ENCODE data around the gene MAGIX. TPM values are rescaled to one million over a fixed set of nuclear protein-coding genes. Genes with fewer than 3 reads are reported as not detected.

MAGIX gene
- total RNA-seq, 2 experiments from 2014 or later: 0.87 to 1.0 TPM

DNA sequence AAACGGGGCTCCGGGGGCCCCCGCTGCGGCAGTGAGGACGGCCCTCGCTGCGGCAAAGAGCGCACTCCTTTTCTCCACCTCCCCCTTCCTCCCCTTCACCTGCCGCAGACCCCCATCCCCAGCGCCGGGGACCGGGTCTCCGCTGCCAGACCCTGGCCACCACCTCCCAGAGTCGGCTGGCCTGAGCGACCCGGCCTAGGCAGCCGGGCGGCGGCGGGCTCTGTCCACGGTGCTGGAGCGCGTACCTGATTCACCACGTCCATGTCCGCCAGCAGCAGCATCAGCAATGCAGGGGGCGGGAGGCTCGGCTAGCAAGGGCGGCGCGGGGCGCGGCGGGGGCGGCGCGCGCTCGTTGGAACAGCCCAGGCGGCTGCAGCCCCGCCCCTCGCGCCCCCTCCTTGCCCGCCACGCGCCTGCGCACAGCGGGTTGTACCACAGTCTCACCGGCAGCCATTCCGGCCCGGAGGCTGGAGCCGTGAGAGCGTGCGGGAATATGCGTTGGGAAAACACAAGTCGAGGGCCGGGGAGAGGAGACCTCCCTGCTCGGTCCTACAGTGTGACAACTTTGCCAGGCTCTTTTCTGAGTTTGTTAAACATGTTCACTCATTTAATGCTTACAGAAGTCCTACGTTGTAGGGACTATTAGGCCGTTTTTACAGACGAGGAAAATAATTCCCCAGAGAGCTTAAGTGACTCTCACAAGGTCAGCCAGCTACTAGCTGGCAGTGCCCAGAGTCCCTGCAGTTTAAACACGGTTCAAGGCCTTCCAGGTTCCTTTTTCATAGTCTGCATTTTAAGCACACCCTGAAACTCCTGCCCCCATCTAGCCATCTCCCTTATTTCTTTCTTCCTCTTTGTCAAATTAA lies 37.6 kb downstream of the MAGIX start, which contains the start of gene SYP:
TSS of gene SYP (minus strand) at position 288 of the 866 bp plus-strand sequence. CDS start at position 281, 7 bp downstream.
- peak within 1 kb of the TSS; percentile 33 for H3K27ac Mint-ChIP-seq
- intact Hi-C loops (cut with micrococcal nuclease): loop anchor here (2.0 to 10.0 kb wide), 2 partner anchors 69 to 245 kb away; partner anchors contain the start of genes OTUD5 and PPP1R3F
- no peaks in the 10 kb centered on the region for H3K9me3 Mint-ChIP-seq
- ChIA-PET CTCF (no interaction called here), POLR2A (no interaction called here)
- H3K27me3 Mint-ChIP-seq: no peaks in the 10 kb centered on the region
- H3K4me3 Mint-ChIP-seq: peak within 1 kb of the TSS; percentile 51
- DNase-seq: peak; percentile 92
- H3K4me1 Mint-ChIP-seq (ENCODE audit: low read depth): peaks cover 18% of the 10 kb centered on the region
- H3K36me3 Mint-ChIP-seq: no peaks in the 10 kb centered on the region

DNA sequence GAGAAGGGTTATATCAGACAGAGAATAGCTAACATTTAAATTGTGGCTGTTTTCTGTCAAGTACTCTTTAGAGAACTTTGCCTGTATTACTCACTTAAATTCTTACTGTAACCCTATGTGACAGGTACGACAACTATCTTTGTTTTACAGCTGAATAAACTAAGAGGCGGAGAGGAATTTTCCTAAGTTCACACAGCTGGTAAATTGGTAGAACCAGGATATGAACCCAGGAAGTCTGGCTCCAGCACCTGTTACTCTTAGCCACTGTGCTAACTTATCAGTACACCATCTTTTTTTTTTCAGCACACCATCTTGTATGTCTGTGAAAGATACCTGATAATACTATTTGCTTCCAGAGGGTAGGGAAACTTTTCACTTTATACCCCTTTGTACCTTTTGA lies 39.5 kb downstream of the MAGIX start:
- Mint-ChIP-seq H3K27me3 (no peaks in the 10 kb centered on the region), H3K36me3 (no peaks in the 10 kb centered on the region), H3K4me3 (no peak overlapping the region), H3K27ac (no peak overlapping the region), H3K9me3 (no peaks in the 10 kb centered on the region), H3K4me1 (ENCODE audit: low read depth) (peaks cover 18% of the 10 kb centered on the region)
- POLR2A ChIA-PET: interaction anchor here (0.7 kb wide), 1 partner anchor 17 kb away, joined by 5 read pairs; no protein-coding TSS in a partner anchor
- intact Hi-C loops (cut with micrococcal nuclease): no loop called here
- no peak for DNase-seq
- CTCF ChIA-PET: interaction anchor here (1.4 kb wide), 1 partner anchor 9 kb away, joined by 7 read pairs; no protein-coding TSS in a partner anchor

DNA sequence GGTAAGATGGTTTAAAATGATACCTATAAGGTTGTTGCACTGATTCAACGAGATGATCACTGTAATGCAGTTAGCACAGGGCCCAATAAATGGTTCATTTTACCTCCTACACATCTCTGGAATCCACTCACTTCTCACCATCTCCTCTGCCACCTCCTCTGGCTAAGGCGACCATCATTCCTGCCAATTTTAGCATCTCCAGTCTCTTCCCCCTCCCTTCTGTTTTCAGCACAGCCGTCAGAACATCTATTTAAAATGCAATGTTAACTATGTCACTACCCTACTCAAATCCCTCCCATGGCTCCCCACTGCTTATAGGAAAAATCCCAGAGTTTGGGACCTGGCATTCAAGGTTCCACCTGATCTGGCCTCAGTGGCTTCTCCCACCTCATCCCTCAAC lies 41.0 kb downstream of the MAGIX start:
- H3K9me3 Mint-ChIP-seq: no peaks in the 10 kb centered on the region
- no peak overlapping the region for H3K4me3 Mint-ChIP-seq
- CTCF ChIA-PET: no interaction called here
- peaks cover 11% of the 10 kb centered on the region for H3K4me1 Mint-ChIP-seq (ENCODE audit: low read depth)
- intact Hi-C loops (cut with micrococcal nuclease): no loop called here
- H3K36me3 Mint-ChIP-seq: no peaks in the 10 kb centered on the region
- DNase-seq: no peak
- POLR2A ChIA-PET: no interaction called here
- H3K27me3 Mint-ChIP-seq: no peaks in the 10 kb centered on the region
- no peak overlapping the region for H3K27ac Mint-ChIP-seq

DNA sequence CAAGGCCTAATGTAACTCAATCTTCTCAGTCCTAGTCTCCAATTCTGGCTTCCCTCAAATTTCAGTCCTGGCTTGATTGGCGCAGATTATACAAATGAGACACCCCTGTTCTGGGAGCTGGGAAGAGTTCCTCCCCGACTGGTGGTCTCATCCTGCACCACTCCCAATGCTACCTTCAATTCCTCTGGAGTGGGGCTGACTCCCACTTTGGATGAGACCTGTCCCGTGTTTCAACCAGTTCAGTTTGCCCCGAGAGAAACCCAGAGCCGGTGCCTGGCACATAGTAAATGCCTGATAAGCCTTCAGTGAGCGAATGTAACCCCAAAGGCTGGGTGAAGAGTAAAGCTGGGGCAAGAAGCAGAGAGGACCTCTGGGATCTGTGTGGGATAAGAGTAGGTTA lies 41.5 kb downstream of the MAGIX start:
- H3K9me3 Mint-ChIP-seq: no peaks in the 10 kb centered on the region
- no peak overlapping the region for H3K4me3 Mint-ChIP-seq
- no peaks in the 10 kb centered on the region for H3K27me3 Mint-ChIP-seq
- ChIA-PET POLR2A (no interaction called here), CTCF (no interaction called here)
- intact Hi-C loops (cut with micrococcal nuclease): no loop called here
- peaks cover 6% of the 10 kb centered on the region for H3K4me1 Mint-ChIP-seq (ENCODE audit: low read depth)
- no peaks in the 10 kb centered on the region for H3K36me3 Mint-ChIP-seq
- no peak overlapping the region for H3K27ac Mint-ChIP-seq
- DNase-seq: no peak

DNA sequence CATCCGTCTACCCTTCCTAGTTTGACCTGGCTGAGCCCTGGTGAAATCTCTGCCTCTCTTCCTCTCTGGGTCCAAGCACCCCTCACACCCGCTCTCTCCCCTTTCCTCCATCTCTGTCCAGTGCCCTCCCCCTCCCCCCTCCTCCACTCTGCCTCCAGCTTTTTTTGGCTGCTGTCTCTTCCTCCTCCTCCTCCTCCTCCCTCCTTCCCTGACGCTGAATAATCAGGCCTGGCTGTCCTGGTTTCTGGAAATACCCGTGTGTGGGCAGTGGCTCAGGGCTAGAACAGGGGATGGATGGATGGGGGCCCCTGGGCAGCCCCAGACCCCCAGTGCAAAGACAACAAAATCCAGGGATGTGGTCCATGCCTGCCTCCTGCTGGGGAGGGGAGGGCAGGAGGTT lies 42.2 kb downstream of the MAGIX start:
- Mint-ChIP-seq H3K4me3 (no peak overlapping the region), H3K27me3 (no peaks in the 10 kb centered on the region), H3K9me3 (no peaks in the 10 kb centered on the region), H3K27ac (no peak overlapping the region), H3K36me3 (no peaks in the 10 kb centered on the region), H3K4me1 (ENCODE audit: low read depth) (peaks cover 2% of the 10 kb centered on the region)
- intact Hi-C loops (cut with micrococcal nuclease): no loop called here
- CTCF ChIA-PET: no interaction called here
- POLR2A ChIA-PET: no interaction called here
- DNase-seq: no peak

DNA sequence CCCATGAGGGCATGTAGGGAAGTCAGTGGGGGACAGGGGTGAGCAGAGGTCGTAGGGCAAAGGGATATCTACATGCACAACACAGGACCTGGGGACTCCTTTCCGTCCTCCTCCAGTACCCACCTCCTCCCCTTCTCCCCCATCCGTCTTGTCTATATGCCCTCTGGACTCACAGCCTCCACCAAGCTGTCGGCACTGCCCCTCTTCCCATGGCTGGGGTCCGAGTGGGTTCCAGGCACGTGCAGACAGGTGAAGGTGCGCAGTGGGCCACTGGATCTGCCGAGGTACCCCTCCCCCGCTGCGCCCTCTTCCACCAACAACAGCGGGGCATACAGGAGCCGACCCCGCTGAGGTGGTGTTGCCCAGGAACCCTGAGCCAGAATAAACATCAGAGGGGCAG lies 42.9 kb downstream of the MAGIX start:
- no peaks in the 10 kb centered on the region for H3K9me3 Mint-ChIP-seq
- CTCF ChIA-PET: no interaction called here
- H3K4me3 Mint-ChIP-seq: no peak overlapping the region
- intact Hi-C loops (cut with micrococcal nuclease): no loop called here
- no peaks in the 10 kb centered on the region for H3K27me3 Mint-ChIP-seq
- no peaks in the 10 kb centered on the region for H3K36me3 Mint-ChIP-seq
- H3K27ac Mint-ChIP-seq: no peak overlapping the region
- DNase-seq: no peak
- POLR2A ChIA-PET: no interaction called here
- H3K4me1 Mint-ChIP-seq (ENCODE audit: low read depth): peaks cover 2% of the 10 kb centered on the region

DNA sequence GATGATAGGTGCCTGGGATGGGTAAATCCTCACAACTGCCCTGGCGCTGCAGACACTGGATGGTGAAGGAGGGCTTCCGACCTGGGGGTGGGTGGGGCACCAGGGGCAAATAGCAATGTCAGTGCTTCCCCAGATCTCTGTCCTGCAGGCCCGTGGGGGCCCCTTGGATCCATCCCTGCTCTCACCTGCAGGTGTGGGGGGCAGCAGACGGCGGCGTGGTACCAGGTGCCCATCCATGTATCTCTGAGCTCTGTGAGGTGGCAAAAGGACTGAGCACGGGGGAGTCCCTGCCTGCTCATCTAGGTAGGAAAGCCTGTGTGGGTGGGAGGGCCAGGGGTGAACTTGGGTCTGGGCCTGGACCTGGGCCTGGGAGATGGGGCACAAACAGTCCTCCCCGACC lies 44.0 kb downstream of the MAGIX start:
- H3K27ac Mint-ChIP-seq: no peak overlapping the region
- H3K27me3 Mint-ChIP-seq: no peaks in the 10 kb centered on the region
- CTCF ChIA-PET: no interaction called here
- no peaks in the 10 kb centered on the region for H3K9me3 Mint-ChIP-seq
- H3K4me1 Mint-ChIP-seq (ENCODE audit: low read depth): no peaks in the 10 kb centered on the region
- intact Hi-C loops (cut with micrococcal nuclease): no loop called here
- DNase-seq: no peak
- H3K36me3 Mint-ChIP-seq: no peaks in the 10 kb centered on the region
- no peak overlapping the region for H3K4me3 Mint-ChIP-seq
- POLR2A ChIA-PET: no interaction called here

DNA sequence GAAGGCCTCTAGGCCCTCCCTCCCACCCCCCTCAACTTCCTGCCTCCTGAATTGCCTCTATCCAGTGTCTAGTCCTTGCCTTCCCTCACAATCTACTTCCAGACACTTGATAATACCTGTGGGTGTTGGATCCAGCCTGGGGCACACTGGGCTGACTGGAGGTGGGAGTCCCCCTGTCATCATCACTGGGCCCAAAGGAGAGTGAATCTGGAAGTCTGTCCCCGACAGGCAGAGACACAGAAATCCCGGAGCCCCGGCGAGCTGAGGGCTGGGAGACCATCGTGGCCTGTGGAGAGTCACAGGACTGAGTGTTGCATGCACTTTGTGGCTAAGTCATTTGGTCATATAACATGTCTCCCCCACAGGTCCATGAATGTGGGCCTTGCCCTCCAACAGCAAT lies 45.8 kb downstream of the MAGIX start:
- intact Hi-C loops (cut with micrococcal nuclease): no loop called here
- no peak overlapping the region for H3K27ac Mint-ChIP-seq
- no peaks in the 10 kb centered on the region for H3K4me1 Mint-ChIP-seq (ENCODE audit: low read depth)
- CTCF ChIA-PET: interaction anchor here (0.6 to 1.5 kb wide), 2 partner anchors 16 to 45 kb away, joined by 4 to 5 read pairs; no protein-coding TSS in a partner anchor
- no peaks in the 10 kb centered on the region for H3K36me3 Mint-ChIP-seq
- H3K4me3 Mint-ChIP-seq: no peak overlapping the region
- no peaks in the 10 kb centered on the region for H3K9me3 Mint-ChIP-seq
- POLR2A ChIA-PET: no interaction called here
- DNase-seq: no peak
- no peaks in the 10 kb centered on the region for H3K27me3 Mint-ChIP-seq

DNA sequence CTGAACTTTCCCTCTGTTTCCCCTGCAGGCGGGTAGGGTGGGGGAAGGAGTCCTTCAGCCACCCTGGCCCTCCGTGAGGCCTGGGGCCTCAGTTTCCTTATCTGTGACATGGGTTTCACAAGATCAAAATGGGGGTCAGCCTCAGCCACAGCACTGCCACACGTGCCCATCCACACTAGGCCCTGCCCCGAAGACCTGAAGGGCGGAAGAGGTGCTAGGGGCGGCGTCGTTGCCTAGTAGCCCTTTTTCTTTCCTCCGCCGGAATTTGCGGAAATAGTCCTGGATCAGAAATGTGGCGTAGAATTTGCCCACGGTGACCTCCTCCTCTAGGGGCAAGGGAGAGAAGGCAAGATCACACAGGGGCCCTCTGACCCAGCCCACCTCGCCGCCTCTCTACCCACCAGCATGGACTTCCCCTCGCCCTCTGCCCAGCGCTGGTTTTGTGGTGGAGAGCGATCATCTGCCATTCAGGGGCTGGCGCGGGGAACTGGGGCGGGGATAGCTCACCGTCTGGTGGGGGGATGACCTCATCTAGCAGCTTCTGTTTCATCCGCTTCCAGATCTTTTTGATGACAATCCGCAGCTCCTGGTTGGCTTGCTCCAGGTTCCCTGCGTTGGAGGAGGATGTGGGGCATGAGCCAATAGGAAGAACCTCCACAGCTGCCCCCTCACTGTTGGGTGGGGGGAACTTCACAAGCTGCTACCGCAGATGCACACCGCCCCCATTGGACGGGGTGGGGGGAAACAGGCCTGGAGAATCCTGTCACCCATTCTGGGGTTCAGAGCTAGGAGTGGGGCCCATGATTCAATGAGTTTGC lies 47.1 kb downstream of the MAGIX start:
- intact Hi-C loops (cut with micrococcal nuclease): no loop called here
- Mint-ChIP-seq H3K27ac (no peak overlapping the region), H3K4me1 (ENCODE audit: low read depth) (no peaks in the 10 kb centered on the region), H3K4me3 (no peak overlapping the region), H3K27me3 (no peaks in the 10 kb centered on the region), H3K36me3 (no peaks in the 10 kb centered on the region), H3K9me3 (no peaks in the 10 kb centered on the region)
- DNase-seq: no peak
- ChIA-PET CTCF (interaction anchor here (1.5 kb wide), 1 partner anchor 17 kb away, joined by 4 read pairs; no protein-coding TSS in a partner anchor), POLR2A (no interaction called here)

DNA sequence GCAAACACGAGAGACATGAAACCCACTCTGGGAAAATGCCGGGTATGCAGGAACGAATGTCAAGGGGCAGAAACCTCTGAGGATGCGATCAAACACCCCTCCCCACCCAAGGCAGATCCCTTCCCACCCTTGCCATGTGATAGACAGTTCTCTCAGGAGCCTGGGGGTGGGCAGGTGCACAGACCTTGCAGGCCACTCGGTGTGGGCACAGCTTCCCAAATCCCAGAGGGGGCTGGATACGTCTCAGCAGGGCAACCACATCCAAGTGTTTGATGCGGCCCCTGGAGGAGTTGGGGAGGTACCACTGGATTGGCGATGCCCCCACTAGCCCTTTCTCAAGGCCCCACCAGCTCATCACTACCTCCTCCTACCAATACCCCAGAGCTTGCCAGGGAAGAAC lies 47.8 kb downstream of the MAGIX start:
- POLR2A ChIA-PET: no interaction called here
- intact Hi-C loops (cut with micrococcal nuclease): no loop called here
- no peak for DNase-seq
- Mint-ChIP-seq H3K36me3 (no peaks in the 10 kb centered on the region), H3K27me3 (no peaks in the 10 kb centered on the region), H3K4me1 (ENCODE audit: low read depth) (no peaks in the 10 kb centered on the region), H3K4me3 (no peak overlapping the region), H3K27ac (no peak overlapping the region), H3K9me3 (no peaks in the 10 kb centered on the region)
- CTCF ChIA-PET: no interaction called here

DNA sequence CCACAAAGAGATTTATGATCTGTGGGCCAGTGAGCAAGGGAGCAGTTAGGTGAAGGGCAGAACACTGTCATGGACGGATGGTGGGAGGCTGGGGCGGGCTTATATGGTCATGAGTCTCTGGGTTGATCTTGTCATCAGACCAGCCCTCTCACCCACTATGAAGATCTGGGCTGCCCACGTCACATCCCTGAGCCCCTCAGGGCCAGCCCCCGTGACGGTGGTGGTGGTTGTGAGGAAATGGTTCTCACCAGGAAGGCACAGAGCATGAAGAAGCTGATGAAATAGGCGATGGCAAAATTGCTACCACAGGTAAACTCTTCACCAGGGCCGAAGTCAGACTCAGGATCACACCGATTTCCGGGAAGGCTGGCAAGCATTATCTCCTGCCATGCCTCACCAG lies 48.5 kb downstream of the MAGIX start:
- no peak for DNase-seq
- H3K27me3 Mint-ChIP-seq: no peaks in the 10 kb centered on the region
- H3K27ac Mint-ChIP-seq: no peak overlapping the region
- H3K4me1 Mint-ChIP-seq (ENCODE audit: low read depth): no peaks in the 10 kb centered on the region
- no peak overlapping the region for H3K4me3 Mint-ChIP-seq
- ChIA-PET CTCF (no interaction called here), POLR2A (no interaction called here)
- no peaks in the 10 kb centered on the region for H3K36me3 Mint-ChIP-seq
- no peaks in the 10 kb centered on the region for H3K9me3 Mint-ChIP-seq
- intact Hi-C loops (cut with micrococcal nuclease): no loop called here

DNA sequence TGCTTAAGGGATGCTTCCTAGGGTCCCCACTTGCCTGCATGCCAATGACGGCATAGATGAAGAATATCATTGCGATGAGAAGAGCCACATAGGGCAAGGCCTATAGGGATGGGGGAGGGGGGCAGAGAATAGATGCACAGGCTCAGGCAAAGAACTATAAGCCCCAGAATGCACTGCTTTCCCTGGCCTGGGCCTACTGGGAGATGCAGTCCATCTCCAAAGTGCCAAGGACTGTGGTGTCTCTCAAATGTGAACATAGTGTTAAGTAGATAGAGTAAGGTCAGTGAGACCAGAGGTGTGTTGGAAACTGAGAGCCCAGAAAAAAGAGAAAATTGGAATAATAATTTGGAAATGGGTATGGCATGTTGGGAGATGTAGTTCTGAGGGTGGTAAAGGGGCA lies 49.7 kb downstream of the MAGIX start:
- intact Hi-C loops (cut with micrococcal nuclease): no loop called here

More for the DNA sequence above, 49.7 kb downstream of the MAGIX start:
- no peak for DNase-seq
- no peaks in the 10 kb centered on the region for H3K9me3 Mint-ChIP-seq
- H3K27ac Mint-ChIP-seq: no peak overlapping the region
- no peaks in the 10 kb centered on the region for H3K4me1 Mint-ChIP-seq (ENCODE audit: low read depth)
- ChIA-PET CTCF (no interaction called here), POLR2A (no interaction called here)
- H3K36me3 Mint-ChIP-seq: no peaks in the 10 kb centered on the region
- no peaks in the 10 kb centered on the region for H3K27me3 Mint-ChIP-seq
- no peak overlapping the region for H3K4me3 Mint-ChIP-seq

Data from activated CD4-positive, alpha-beta memory T cell treated with anti-CD3 and anti-CD28 coated beads for 36 hours (primary cell).